Neural cell (in vitro differentiated cells): ENCODE data around the gene TEKT2. TPM values are rescaled to one million over a fixed set of nuclear protein-coding genes. Genes with fewer than 3 reads are reported as not detected.

ENCODE experiments used
- H2AFZ ChIP-seq: fragments of 200-600, 300-800 bp; sonication (generic), shearing (Covaris generic); 2 replicates; pipeline ENCODE4 v1.6.0; 2014; ENCODE audit warnings: low read depth, mild to moderate bottlenecking, antibody characterized with exemption, low read length, moderate library complexity
- H3F3A ChIP-seq: fragments of 200-600 bp; shearing (Covaris generic); 2 replicates; pipeline ENCODE4 v1.6.1; 2016; ENCODE audit warnings: mild to moderate bottlenecking, moderate library complexity, mixed read lengths, antibody characterized with exemption, low read length; ENCODE audit not compliant: insufficient read depth, poor library complexity, severe bottlenecking
- H3K27ac ChIP-seq: fragments of 200-600, 300-800 bp; sonication (generic), shearing (Covaris generic); 2 replicates; pipeline ENCODE4 v1.5.1; 2014; ENCODE audit warnings: mild to moderate bottlenecking, low read length, moderate library complexity
- H3K27me3 ChIP-seq: fragments of 300-800, 200-600 bp; sonication (generic), shearing (Covaris generic); 2 replicates; pipeline ENCODE4 v1.6.0; 2014; ENCODE audit warnings: mild to moderate bottlenecking, low read depth, low read length, moderate library complexity; ENCODE audit not compliant: insufficient read depth
- H3K36me3 ChIP-seq: fragments of 300-800, 200-600 bp; sonication (generic), shearing (Covaris generic); 2 replicates; pipeline ENCODE4 v1.5.1; 2014; ENCODE audit warnings: mild to moderate bottlenecking, antibody characterized with exemption, low read length, moderate library complexity; ENCODE audit not compliant: insufficient read depth
- H3K4me2 ChIP-seq: fragments of 300-800, 200-600 bp; sonication (generic), shearing (Covaris generic); 2 replicates; pipeline ENCODE4 v1.6.0; 2014; ENCODE audit warnings: mild to moderate bottlenecking, low read length
- H3K4me3 ChIP-seq: fragments of 300-800, 200-600 bp; sonication (generic), shearing (Covaris generic); 2 replicates; pipeline ENCODE4 v1.5.1; 2014; ENCODE audit warnings: mild to moderate bottlenecking, low read length, moderate library complexity
- H3K79me2 ChIP-seq: fragments of 200-600 bp; shearing (Covaris generic); replicated peaks from 2 replicates; pipeline ENCODE4 v1.6.0; 2014; ENCODE audit warnings: mild to moderate bottlenecking, low read length, moderate library complexity; ENCODE audit not compliant: insufficient read depth
- H3K9ac ChIP-seq: fragments of 300-800, 200-600 bp; sonication (generic), shearing (Covaris generic); 2 replicates; pipeline ENCODE4 v1.6.1; 2016; ENCODE audit warnings: mild to moderate bottlenecking, low read length, mixed read lengths
- H3K9me2 ChIP-seq: fragments of 200-600 bp; shearing (Covaris generic); 2 replicates; pipeline ENCODE4 v1.6.1; 2016; ENCODE audit warnings: mild to moderate bottlenecking, low read length, mixed read lengths; ENCODE audit not compliant: insufficient read depth
- H3K9me3 ChIP-seq: fragments of 200-600, 300-800 bp; sonication (generic), shearing (Covaris generic); 2 replicates; pipeline ENCODE4 v1.6.1; 2016; ENCODE audit warnings: mild to moderate bottlenecking, mixed run types, low read length, moderate library complexity, mixed read lengths
- H4K20me1 ChIP-seq: fragments of 200-600 bp; shearing (Covaris generic); 2 replicates; pipeline ENCODE4 v1.6.1; 2016; ENCODE audit warnings: mild to moderate bottlenecking, mixed run types; ENCODE audit not compliant: insufficient read depth
- CTCF ChIP-seq: fragments of 450-650 bp; IDR thresholded peaks from 2 replicates; pipeline ENCODE4 v1.5.1; 2014; ENCODE audit warnings: antibody characterized with exemption, mild to moderate bottlenecking, moderate library complexity; ENCODE audit not compliant: poor library complexity, severe bottlenecking
- EP300 ChIP-seq: fragments of 450-650 bp; conservative IDR thresholded peaks from 2 replicates; pipeline ENCODE4 v1.6.1; 2014; ENCODE audit warnings: antibody characterized with exemption, mild to moderate bottlenecking, moderate library complexity; ENCODE audit not compliant: poor library complexity, severe bottlenecking
- EZH2 ChIP-seq: fragments of 200-600, 300-800 bp; shearing (Covaris generic), sonication (generic); IDR thresholded peaks from 2 replicates; pipeline ENCODE4 v1.6.1; 2014; ENCODE audit warnings: antibody characterized with exemption, low read length, borderline replicate concordance, mild to moderate bottlenecking; ENCODE audit not compliant: insufficient read depth, poor library complexity, severe bottlenecking
- MXI1 ChIP-seq: fragments of 450-650 bp; conservative IDR thresholded peaks from 2 replicates; pipeline ENCODE4 v1.6.1; 2014; ENCODE audit warnings: antibody characterized with exemption, mild to moderate bottlenecking; ENCODE audit not compliant: poor library complexity, severe bottlenecking
- POLR2AphosphoS5 ChIP-seq: IDR thresholded peaks from 2 replicates; pipeline ENCODE4 v1.6.1; 2012
- RAD21 ChIP-seq: fragments of 450-650 bp; conservative IDR thresholded peaks from 2 replicates; pipeline ENCODE4 v1.6.1; 2014; ENCODE audit warnings: antibody characterized with exemption, mild to moderate bottlenecking, moderate library complexity
- REST ChIP-seq: IDR thresholded peaks from 2 replicates; pipeline ENCODE4 v1.6.1; 2012; ENCODE audit warnings: borderline replicate concordance
- SMC3 ChIP-seq: fragments of 450-650 bp; conservative IDR thresholded peaks from 2 replicates; pipeline ENCODE4 v1.6.1; 2014; ENCODE audit warnings: antibody characterized with exemption, mild to moderate bottlenecking, moderate library complexity; ENCODE audit not compliant: poor library complexity
- TAF1 ChIP-seq: IDR thresholded peaks from 2 replicates; pipeline ENCODE4 v1.6.1; 2012; ENCODE audit warnings: low read depth
- polyA minus RNA-seq: library from RNA; depleted of rRNA, polyadenylated mRNA; stranded (reverse); fragments of >200 nt; gene quantifications from 2 replicates; pipeline ENCODE4 v1.2.3, GENCODE V29; 2014
- polyA plus RNA-seq: library from polyadenylated mRNA; depleted of rRNA; stranded (reverse); fragments of >200 nt; gene quantifications from 2 replicates; pipeline ENCODE4 v1.2.3, GENCODE V29; 2014

Gene TEKT2
- 32.1 and 34.7 TPM in 2 replicates for polyA plus RNA-seq
- polyA minus RNA-seq, result 10.4 and 11.9 TPM in 2 replicates

GRCh38 chr1:36083635-36084496 lies at the start of gene TEKT2:
Gene TEKT2 (plus strand): TSS chr1:36084094. CDS start chr1:36084922, 828 bp downstream.
- no peaks in the 10 kb centered on the region for H3K9me2 ChIP-seq
- peak within 1 kb of the TSS; percentile 48 for H3K4me2 ChIP-seq
- H2AFZ ChIP-seq, result peak within 1 kb of the TSS; percentile 83
- H4K20me1 ChIP-seq, result no peaks in the 10 kb centered on the region
- H3K27me3 ChIP-seq, result no peaks in the 10 kb centered on the region
- peak within 1 kb of the TSS; percentile 82 for H3K9ac ChIP-seq
- no peaks in the 10 kb centered on the region for H3K79me2 ChIP-seq
- H3K27ac ChIP-seq, result peak within 1 kb of the TSS; percentile 52
- H3K9me3 ChIP-seq, result no peaks in the 10 kb centered on the region
- H3K4me3 ChIP-seq, result peak within 1 kb of the TSS; percentile 80
- TF ChIP-seq TAF1 (no peak), EZH2 (no peak), POLR2AphosphoS5 (peak; percentile 77), SMC3 (peak; percentile 10), MXI1 (peak; percentile 45), CTCF (peak; percentile 21), EP300 (peak; percentile 41), REST (no peak), RAD21 (no peak)
- no peaks in the 10 kb centered on the region for H3F3A ChIP-seq
- no peaks in the 10 kb centered on the region for H3K36me3 ChIP-seq

GRCh38 chr1:36034692-36035091 lies 49.2 kb upstream of the TEKT2 start:
- Histone ChIP-seq H3K9me3 (no peaks in the 10 kb centered on the region), H3K9ac (no peak overlapping the region), H3K79me2 (no peaks in the 10 kb centered on the region), H3K9me2 (no peaks in the 10 kb centered on the region), H3K27ac (no peak overlapping the region), H4K20me1 (no peaks in the 10 kb centered on the region), H3K4me3 (no peak overlapping the region), H2AFZ (no peak overlapping the region), H3K27me3 (no peaks in the 10 kb centered on the region), H3K4me2 (no peak overlapping the region), H3K36me3 (peaks cover 15% of the 10 kb centered on the region), H3F3A (no peaks in the 10 kb centered on the region)
- TF ChIP-seq POLR2AphosphoS5 (no peak), EZH2 (no peak), REST (no peak), SMC3 (no peak), MXI1 (no peak), RAD21 (no peak), TAF1 (no peak)
